ENCODE data around the gene PALD1.

DNA sequence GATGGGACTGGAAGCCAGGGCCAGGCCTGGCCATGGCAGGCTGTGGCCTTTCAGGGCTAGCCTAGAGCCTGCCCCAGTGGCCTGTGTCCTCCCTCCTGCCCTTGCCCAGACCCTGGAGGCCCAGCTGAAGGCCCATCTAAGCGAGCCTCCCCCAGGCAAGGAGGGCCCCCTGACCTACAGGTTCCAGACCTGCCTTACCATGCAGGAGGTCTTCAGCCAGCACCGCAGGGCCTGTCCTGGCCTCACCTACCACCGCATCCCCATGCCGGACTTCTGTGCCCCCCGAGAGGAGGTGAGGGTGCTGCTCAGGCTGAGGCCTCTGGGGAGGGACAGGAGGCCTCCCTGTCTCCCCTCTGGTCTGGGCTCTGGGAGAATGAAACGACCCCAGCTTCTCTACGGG, 60.9 kb downstream of the PALD1 start:
- TF ChIP-seq, protein P1, sequence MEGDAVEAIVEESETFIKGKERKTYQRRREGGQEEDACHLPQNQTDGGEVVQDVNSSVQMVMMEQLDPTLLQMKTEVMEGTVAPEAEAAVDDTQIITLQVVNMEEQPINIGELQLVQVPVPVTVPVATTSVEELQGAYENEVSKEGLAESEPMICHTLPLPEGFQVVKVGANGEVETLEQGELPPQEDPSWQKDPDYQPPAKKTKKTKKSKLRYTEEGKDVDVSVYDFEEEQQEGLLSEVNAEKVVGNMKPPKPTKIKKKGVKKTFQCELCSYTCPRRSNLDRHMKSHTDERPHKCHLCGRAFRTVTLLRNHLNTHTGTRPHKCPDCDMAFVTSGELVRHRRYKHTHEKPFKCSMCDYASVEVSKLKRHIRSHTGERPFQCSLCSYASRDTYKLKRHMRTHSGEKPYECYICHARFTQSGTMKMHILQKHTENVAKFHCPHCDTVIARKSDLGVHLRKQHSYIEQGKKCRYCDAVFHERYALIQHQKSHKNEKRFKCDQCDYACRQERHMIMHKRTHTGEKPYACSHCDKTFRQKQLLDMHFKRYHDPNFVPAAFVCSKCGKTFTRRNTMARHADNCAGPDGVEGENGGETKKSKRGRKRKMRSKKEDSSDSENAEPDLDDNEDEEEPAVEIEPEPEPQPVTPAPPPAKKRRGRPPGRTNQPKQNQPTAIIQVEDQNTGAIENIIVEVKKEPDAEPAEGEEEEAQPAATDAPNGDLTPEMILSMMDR (conservative IDR thresholded peaks at IDR 0.05 in 1 of 2, IDR thresholded peaks at IDR 0.05 in 1 of 2; ENCODE audit: low read depth in 1 of 2, low read length in 2 of 2) = no peak
- no peak for TF ChIP-seq EZH2 (IDR thresholded peaks at IDR 0.05; ENCODE audit: low read length, missing control alignments)

Measured in fibroblast of lung (primary cell).